SK-N-SH (cell line): Measurements from ENCODE around the gene ZNF627.

Experiments
- CTCF ChIP-seq: fragments of 200-600 bp; sonication (generic); IDR thresholded peaks from 2 replicates; pipeline ENCODE4 v1.6.1; 2017; ENCODE audit warnings: antibody characterized with exemption, mild to moderate bottlenecking, moderate library complexity
- EP300 ChIP-seq, 2 experiments: IDR thresholded peaks; 2 replicates each; pipeline versions ENCODE4 v1.4.0 to v1.6.1; 2012; ENCODE audit warnings: borderline replicate concordance in 1 of 2, low read depth in 1 of 2, low read length in 1 of 2
- EZH2phosphoT487 ChIP-seq: fragments of 200-600 bp; sonication (generic); IDR thresholded peaks from 2 replicates; pipeline ENCODE4 v1.6.1; 2017; ENCODE audit warnings: low read depth, mixed run types, mild to moderate bottlenecking, antibody characterized with exemption, moderate library complexity, borderline replicate concordance
- GATA2 ChIP-seq: sonication (generic); formaldehyde crosslinking; IDR thresholded peaks from 2 replicates; pipeline ENCODE4 v1.5.0; 2020; ENCODE audit warnings: mild to moderate bottlenecking, missing genetic modification reagents
- MAX ChIP-seq: IDR thresholded peaks from 2 replicates; pipeline ENCODE4 v1.4.0; 2012; ENCODE audit warnings: low read depth
- NRF1 ChIP-seq: IDR thresholded peaks from 2 replicates; pipeline ENCODE4 v1.6.1; 2012; ENCODE audit warnings: low read depth, mild to moderate bottlenecking, low read length
- POLR2AphosphoS5 ChIP-seq: IDR thresholded peaks from 2 replicates; pipeline ENCODE4 v1.6.1; 2012; ENCODE audit warnings: low read depth, low read length
- RAD21 ChIP-seq: IDR thresholded peaks from 2 replicates; pipeline ENCODE4 v1.6.1; 2012; ENCODE audit warnings: mild to moderate bottlenecking, low read length
- TAF1 ChIP-seq: IDR thresholded peaks from 2 replicates; pipeline ENCODE4 v1.6.1; 2012; ENCODE audit warnings: low read depth, mild to moderate bottlenecking, low read length, moderate library complexity, borderline replicate concordance
- USF2 ChIP-seq: fragments of 150-350 bp; IDR thresholded peaks from 2 replicates; pipeline ENCODE4 v1.6.1; 2017; ENCODE audit warnings: antibody characterized with exemption, low read length, low read depth, borderline replicate concordance
- TF ChIP-seq, protein P1 (sequence below): IDR thresholded peaks from 2 replicates; pipeline ENCODE4 v1.4.0; 2012; ENCODE audit warnings: low read depth, borderline replicate concordance

DNA sequence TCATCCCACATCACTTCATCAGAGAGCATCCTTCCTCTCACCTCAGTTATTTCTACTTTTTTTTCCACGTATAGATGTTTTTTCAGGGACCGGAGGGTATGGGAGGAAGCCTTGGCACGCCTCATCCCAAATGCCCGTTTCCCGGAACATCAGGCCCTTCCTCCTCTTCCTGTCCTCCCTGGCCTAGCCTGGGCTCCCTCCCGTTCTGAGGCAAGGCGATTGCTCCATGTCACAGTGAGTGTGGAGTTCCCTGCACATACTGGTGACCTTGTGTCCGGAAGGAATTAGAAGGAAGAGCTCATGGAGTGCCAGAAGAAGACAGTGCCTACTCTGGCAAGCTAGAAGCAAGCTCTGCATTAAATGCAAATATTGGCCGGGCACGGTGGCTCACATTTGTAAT is 1.1 kb upstream of the ZNF627 start:
- TF ChIP-seq CTCF, result no peak
- TF ChIP-seq EP300 (IDR thresholded peaks at IDR 0.05; ENCODE audit: borderline replicate concordance in 1 of 2, low read depth in 1 of 2, low read length in 1 of 2), result no peak
- TF ChIP-seq USF2, result no peak
- TF ChIP-seq EZH2phosphoT487, result no peak
- TF ChIP-seq TAF1, result no peak
- no peak for TF ChIP-seq RAD21
- TF ChIP-seq, protein P1, sequence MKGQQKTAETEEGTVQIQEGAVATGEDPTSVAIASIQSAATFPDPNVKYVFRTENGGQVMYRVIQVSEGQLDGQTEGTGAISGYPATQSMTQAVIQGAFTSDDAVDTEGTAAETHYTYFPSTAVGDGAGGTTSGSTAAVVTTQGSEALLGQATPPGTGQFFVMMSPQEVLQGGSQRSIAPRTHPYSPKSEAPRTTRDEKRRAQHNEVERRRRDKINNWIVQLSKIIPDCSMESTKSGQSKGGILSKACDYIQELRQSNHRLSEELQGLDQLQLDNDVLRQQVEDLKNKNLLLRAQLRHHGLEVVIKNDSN, result no peak
- no peak for TF ChIP-seq MAX
- TF ChIP-seq NRF1, result no peak
- TF ChIP-seq GATA2 (CRISPR knock-in tag), result no peak
- no peak for TF ChIP-seq POLR2AphosphoS5
